ENCODE measurements around the gene VSTM4. TPM values are rescaled to one million over a fixed set of nuclear protein-coding genes. Genes with fewer than 3 reads are reported as not detected.

VSTM4 gene
- total and polyA plus RNA-seq, 9 of the 15 experiments (the other 6 are each of a cell fraction or from before 2014, with no cell fraction given), result 1.0 to 7.9 (median 3.0) TPM

DNA sequence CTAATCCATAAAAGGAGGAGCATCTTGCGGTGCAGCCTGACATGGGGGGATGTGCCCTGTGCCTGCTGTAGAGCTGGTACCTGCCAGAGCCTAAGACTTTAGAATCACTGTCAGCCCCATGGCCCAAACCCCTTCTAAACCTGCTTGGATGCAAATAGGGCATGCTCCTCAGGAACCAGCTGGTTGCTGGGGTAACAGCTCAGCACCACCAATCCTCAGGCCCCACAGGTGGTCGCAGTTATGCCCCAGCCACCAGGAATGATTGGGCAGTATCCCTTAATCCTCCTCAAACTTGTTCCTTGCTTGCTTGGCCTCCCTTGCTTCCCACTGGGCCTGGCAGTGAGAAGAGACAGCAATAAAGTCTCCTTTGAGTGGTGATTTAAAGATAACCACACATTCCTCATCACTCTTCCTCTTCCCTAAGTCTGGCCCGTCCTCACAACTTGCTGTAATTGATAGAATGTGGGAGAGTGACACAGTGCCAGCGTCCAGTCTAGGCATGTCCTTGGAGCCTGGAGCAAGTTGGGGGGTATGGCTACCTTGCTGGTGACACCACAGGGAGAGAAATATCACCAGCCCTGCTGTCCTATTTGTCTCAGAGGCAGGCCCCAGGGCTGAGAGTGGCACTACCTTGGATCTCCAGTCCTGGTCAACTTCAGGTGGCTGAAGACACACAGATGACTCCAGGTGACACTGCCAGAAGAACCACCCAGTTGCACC is 43.0 kb downstream of the VSTM4 start:
- WGBS (ENCODE audit: insufficient coverage, low coverage, missing lambda C conversion rate), result 7% methylated on average over 4 of the region's 4 CpGs
- CTCF ChIA-PET (ENCODE audit: low intra/inter-chr PET ratio), result no interaction called here
- intact Hi-C loops (cut with micrococcal nuclease), result no loop called here

More for the DNA sequence above, 43.0 kb downstream of the VSTM4 start:
- no peaks in the 10 kb centered on the region for H3K27me3 ChIP-seq (ENCODE audit: control insufficient read depth in 2 of 2, insufficient read depth in 2 of 2, low read length in 2 of 2)
- peaks cover 3% of the 10 kb centered on the region; the same call in 1 of the 2 replicates for H4K20me1 ChIP-seq (replicated peaks; ENCODE audit: control insufficient read depth, insufficient read depth, low read length)
- no peak overlapping the region for H3K4me3 ChIP-seq
- H3K9me3 ChIP-seq (replicated peaks; ENCODE audit: control insufficient read depth, insufficient read depth, low read depth, low read length), result no peaks in the 10 kb centered on the region
- H3K4me1 ChIP-seq (replicated peaks in 1 of 2; ENCODE audit: control insufficient read depth in 2 of 2, insufficient read depth in 2 of 2, low read length in 2 of 2), result peaks cover 0 to 7% of the 10 kb centered on the region in 2 experiments; a peak in 3 of 5 replicates
- no peak overlapping the region for H2AFZ ChIP-seq (ENCODE audit: low read depth, low read length)
- H3K4me2 ChIP-seq (ENCODE audit: insufficient read depth, low read length), result no peak overlapping the region
- ATAC-seq, result no peak
- peaks cover 4% of the 10 kb centered on the region; the same call in 1 of the 3 replicates for H3K36me3 ChIP-seq (ENCODE audit: control insufficient read depth, insufficient read depth, low read length)
- FAIRE-seq, result peak; percentile 37
- no TSS peak for BruUV-seq (replicated peaks)
- in situ Hi-C loops (cut with MboI), result no loop called here
- no peak overlapping the region; a peak in 1 of 4 replicates for H3K9ac ChIP-seq (ENCODE audit: insufficient read depth in 1 of 2, low read depth in 2 of 2, low read length in 2 of 2)
- TF ChIP-seq CBX2 (IDR thresholded peaks at IDR 0.05; ENCODE audit: insufficient read depth, low read length, poor library complexity, severe bottlenecking) (no peak), FOXA3 (CRISPR knock-in tag; conservative IDR thresholded peaks at IDR 0.05 in 1 of 2, IDR thresholded peaks at IDR 0.05 in 1 of 2) (no peak), ATF7 (IDR thresholded peaks at IDR 0.05) (no peak), PHF8 (IDR thresholded peaks at IDR 0.05; ENCODE audit: borderline replicate concordance, low read length) (no peak), SMAD4 (CRISPR knock-in tag; conservative IDR thresholded peaks at IDR 0.05) (no peak), TCFL5 (CRISPR knock-in tag; conservative IDR thresholded peaks at IDR 0.05) (no peak), PHTF2 (CRISPR knock-in tag; IDR thresholded peaks at IDR 0.05) (no peak), PTBP1 (IDR thresholded peaks at IDR 0.05; ENCODE audit: low read depth, low read length) (no peak), THRAP3 (IDR thresholded peaks at IDR 0.05; ENCODE audit: borderline replicate concordance) (no peak), CREBBP (IDR thresholded peaks at IDR 0.05; ENCODE audit: low read depth, low read length) (no peak), NCOA1 (IDR thresholded peaks at IDR 0.05; ENCODE audit: low read depth) (no peak)
- TF ChIP-seq, protein P1, sequence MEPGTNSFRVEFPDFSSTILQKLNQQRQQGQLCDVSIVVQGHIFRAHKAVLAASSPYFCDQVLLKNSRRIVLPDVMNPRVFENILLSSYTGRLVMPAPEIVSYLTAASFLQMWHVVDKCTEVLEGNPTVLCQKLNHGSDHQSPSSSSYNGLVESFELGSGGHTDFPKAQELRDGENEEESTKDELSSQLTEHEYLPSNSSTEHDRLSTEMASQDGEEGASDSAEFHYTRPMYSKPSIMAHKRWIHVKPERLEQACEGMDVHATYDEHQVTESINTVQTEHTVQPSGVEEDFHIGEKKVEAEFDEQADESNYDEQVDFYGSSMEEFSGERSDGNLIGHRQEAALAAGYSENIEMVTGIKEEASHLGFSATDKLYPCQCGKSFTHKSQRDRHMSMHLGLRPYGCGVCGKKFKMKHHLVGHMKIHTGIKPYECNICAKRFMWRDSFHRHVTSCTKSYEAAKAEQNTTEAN (CRISPR knock-in tag; IDR thresholded peaks at IDR 0.05), result no peak
- TF ChIP-seq, protein P2, sequence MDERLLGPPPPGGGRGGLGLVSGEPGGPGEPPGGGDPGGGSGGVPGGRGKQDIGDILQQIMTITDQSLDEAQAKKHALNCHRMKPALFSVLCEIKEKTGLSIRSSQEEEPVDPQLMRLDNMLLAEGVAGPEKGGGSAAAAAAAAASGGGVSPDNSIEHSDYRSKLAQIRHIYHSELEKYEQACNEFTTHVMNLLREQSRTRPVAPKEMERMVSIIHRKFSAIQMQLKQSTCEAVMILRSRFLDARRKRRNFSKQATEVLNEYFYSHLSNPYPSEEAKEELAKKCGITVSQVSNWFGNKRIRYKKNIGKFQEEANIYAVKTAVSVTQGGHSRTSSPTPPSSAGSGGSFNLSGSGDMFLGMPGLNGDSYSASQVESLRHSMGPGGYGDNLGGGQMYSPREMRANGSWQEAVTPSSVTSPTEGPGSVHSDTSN (CRISPR knock-in tag; IDR thresholded peaks at IDR 0.05; ENCODE audit: low read depth), result no peak
- TF ChIP-seq, protein P2 (tag; conservative IDR thresholded peaks at IDR 0.05; ENCODE audit: low read depth), result no peak
- TF ChIP-seq, protein P3, sequence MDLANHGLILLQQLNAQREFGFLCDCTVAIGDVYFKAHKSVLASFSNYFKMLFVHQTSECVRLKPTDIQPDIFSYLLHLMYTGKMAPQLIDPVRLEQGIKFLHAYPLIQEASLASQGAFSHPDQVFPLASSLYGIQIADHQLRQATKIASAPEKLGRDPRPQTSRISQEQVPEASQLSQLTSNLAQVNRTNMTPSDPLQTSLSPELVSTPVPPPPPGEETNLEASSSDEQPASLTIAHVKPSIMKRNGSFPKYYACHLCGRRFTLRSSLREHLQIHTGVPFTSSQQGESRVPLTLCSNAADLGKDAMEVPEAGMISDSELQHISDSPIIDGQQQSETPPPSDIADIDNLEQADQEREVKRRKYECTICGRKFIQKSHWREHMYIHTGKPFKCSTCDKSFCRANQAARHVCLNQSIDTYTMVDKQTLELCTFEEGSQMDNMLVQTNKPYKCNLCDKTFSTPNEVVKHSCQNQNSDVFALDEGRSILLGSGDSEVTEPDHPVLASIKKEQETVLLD (IDR thresholded peaks at IDR 0.05), result no peak
- no peak for DNase-seq (ENCODE audit: extremely low read depth in 1 of 4, low spot score in 3 of 4)
- H3K27ac ChIP-seq (ENCODE audit: extremely low read depth, low read depth, low read length), result no peak overlapping the region
- no peaks in the 10 kb centered on the region for H3K79me2 ChIP-seq (ENCODE audit: control insufficient read depth, insufficient read depth, low read length)
- POLR2A ChIA-PET, result interaction anchor here (0.6 to 2.4 kb wide), 3 partner anchors 8 to 724 kb away, joined by 3 to 10 read pairs (median 5); no protein-coding TSS in a partner anchor
- H3K9me1 ChIP-seq (ENCODE audit: control insufficient read depth, insufficient read depth, low read length), result no peaks in the 10 kb centered on the region
